Parathyroid adenoma (tissue), 2 donors: ENCODE measurements around the gene PRDM16.

Experiments
- H2AFZ ChIP-seq: fragments of 300-600 bp; sonication (generic); one replicate; pipeline ENCODE4 v1.7.0; 2017; ENCODE audit warnings: antibody characterized with exemption, mild to moderate bottlenecking
- H3K27ac ChIP-seq: fragments of 300-600 bp; sonication (generic); one replicate; pipeline ENCODE4 v1.7.0; 2017
- H3K27me3 ChIP-seq: fragments of 300-600 bp; sonication (generic); one replicate; pipeline ENCODE4 v1.7.0; 2017; ENCODE audit warnings: low read length; ENCODE audit not compliant: control insufficient read depth, insufficient read depth
- H3K36me3 ChIP-seq: fragments of 300-600 bp; sonication (generic); one replicate; pipeline ENCODE4 v1.7.0; 2017; ENCODE audit warnings: low read length; ENCODE audit not compliant: control insufficient read depth, insufficient read depth
- H3K4me1 ChIP-seq: fragments of 300-600 bp; sonication (generic); one replicate; pipeline ENCODE4 v1.7.0; 2017; ENCODE audit warnings: control low read depth
- H3K4me2 ChIP-seq: fragments of 300-600 bp; sonication (generic); one replicate; pipeline ENCODE4 v1.7.0; 2017; ENCODE audit warnings: low read length
- H3K4me3 ChIP-seq: fragments of 300-600 bp; sonication (generic); one replicate; pipeline ENCODE4 v1.7.0; 2017; ENCODE audit warnings: low read depth, low read length
- H3K79me2 ChIP-seq: fragments of 300-600 bp; sonication (generic); one replicate; pipeline ENCODE4 v1.7.0; 2017; ENCODE audit warnings: control low read depth
- H3K9ac ChIP-seq: fragments of 300-600 bp; sonication (generic); one replicate; pipeline ENCODE4 v1.7.0; 2017; ENCODE audit warnings: mild to moderate bottlenecking
- H3K9me3 ChIP-seq: fragments of 300-600 bp; sonication (generic); one replicate; pipeline ENCODE4 v1.7.0; 2017; ENCODE audit warnings: low read length; ENCODE audit not compliant: control insufficient read depth
- CTCF ChIP-seq: fragments of 300-600 bp; sonication (generic); IDR thresholded peaks from one replicate; pipeline ENCODE4 v1.7.0; 2017; ENCODE audit warnings: antibody characterized with exemption, mild to moderate bottlenecking
- donor health status: primary hyperparathyroidism.

Gene PRDM16

GRCh38 chr1:3125546-3126368, 56.8 kb downstream of the PRDM16 start:
- no peaks in the 10 kb centered on the region for H3K36me3 ChIP-seq
- no peak overlapping the region for H3K9ac ChIP-seq
- H3K4me1 ChIP-seq: no peaks in the 10 kb centered on the region
- no peak overlapping the region for H2AFZ ChIP-seq
- H3K27me3 ChIP-seq: no peaks in the 10 kb centered on the region
- no peak for TF ChIP-seq CTCF
- no peaks in the 10 kb centered on the region for H3K9me3 ChIP-seq
- no peaks in the 10 kb centered on the region for H3K79me2 ChIP-seq
- no peak overlapping the region for H3K27ac ChIP-seq
- no peak overlapping the region for H3K4me3 ChIP-seq
- H3K4me2 ChIP-seq: no peak overlapping the region

GRCh38 chr1:3126756-3127678, 58.0 kb downstream of the PRDM16 start:
- no peaks in the 10 kb centered on the region for H3K36me3 ChIP-seq
- no peaks in the 10 kb centered on the region for H3K9me3 ChIP-seq
- no peak overlapping the region for H2AFZ ChIP-seq
- H3K9ac ChIP-seq: no peak overlapping the region
- H3K4me2 ChIP-seq: peak overlapping the region; percentile 76
- no peaks in the 10 kb centered on the region for H3K27me3 ChIP-seq
- TF ChIP-seq CTCF: no peak
- H3K4me1 ChIP-seq: no peaks in the 10 kb centered on the region
- H3K4me3 ChIP-seq: no peak overlapping the region
- H3K27ac ChIP-seq: no peak overlapping the region
- no peaks in the 10 kb centered on the region for H3K79me2 ChIP-seq

GRCh38 chr1:3127738-3128137, 58.7 kb downstream of the PRDM16 start:
- no peak overlapping the region for H3K4me2 ChIP-seq
- no peaks in the 10 kb centered on the region for H3K27me3 ChIP-seq
- H2AFZ ChIP-seq: no peak overlapping the region
- no peaks in the 10 kb centered on the region for H3K79me2 ChIP-seq
- H3K4me1 ChIP-seq: no peaks in the 10 kb centered on the region
- no peaks in the 10 kb centered on the region for H3K36me3 ChIP-seq
- no peak overlapping the region for H3K9ac ChIP-seq
- no peaks in the 10 kb centered on the region for H3K9me3 ChIP-seq
- TF ChIP-seq CTCF: no peak
- no peak overlapping the region for H3K4me3 ChIP-seq
- H3K27ac ChIP-seq: no peak overlapping the region

- Histone ChIP-seq H3K4me1 (no peaks in the 10 kb centered on the region), H2AFZ (no peak overlapping the region), H3K4me3 (no peak overlapping the region), H3K9ac (no peak overlapping the region), H3K79me2 (no peaks in the 10 kb centered on the region), H3K4me2 (no peak overlapping the region), H3K27ac (no peak overlapping the region), H3K9me3 (no peaks in the 10 kb centered on the region), H3K27me3 (no peaks in the 10 kb centered on the region), H3K36me3 (no peaks in the 10 kb centered on the region)
- TF ChIP-seq CTCF: no peak
These were observed 59.6 kb downstream of the PRDM16 start for GRCh38 chr1:3128431-3129132.
